Erythroblast (primary cell): ENCODE results near the gene GM2A.
"Not testable (repeated sequence)": the region's sequence is repeated elsewhere in the genome, so short reads cannot be mapped to it uniquely, and the experiment has no call there.

Source experiments
- GATA1 ChIP-seq: IDR thresholded peaks from 2 replicates; pipeline ENCODE4 v1.6.1; 2011; ENCODE audit warnings: low read depth, mild to moderate bottlenecking, control low read depth, low read length, moderate library complexity
- POLR2A ChIP-seq: IDR thresholded peaks from 2 replicates; pipeline ENCODE4 v1.6.1; 2011; ENCODE audit warnings: mild to moderate bottlenecking, low read length

- TF ChIP-seq POLR2A, GATA1: not testable (repeated sequence)
Measured at GRCh38 chr5:151309266-151309665, 56.3 kb downstream of the GM2A start.
